Activated T-helper 9 cell treated with anti-CD3 and anti-CD28 coated beads, Interleukin-2, amount 50 U/mL, for 16 hours (primary cell): ENCODE results near the gene IL1RAP.

Source experiments
- DNase-seq: peaks from one replicate; pipeline ENCODE4 v3.0.0-alpha.2; 2020; ENCODE audit warnings: low read depth

Gene IL1RAP

GRCh38 chr3:190614226-190615059 lies 100.6 kb downstream of the IL1RAP start:
- DNase-seq: no peak

DNA sequence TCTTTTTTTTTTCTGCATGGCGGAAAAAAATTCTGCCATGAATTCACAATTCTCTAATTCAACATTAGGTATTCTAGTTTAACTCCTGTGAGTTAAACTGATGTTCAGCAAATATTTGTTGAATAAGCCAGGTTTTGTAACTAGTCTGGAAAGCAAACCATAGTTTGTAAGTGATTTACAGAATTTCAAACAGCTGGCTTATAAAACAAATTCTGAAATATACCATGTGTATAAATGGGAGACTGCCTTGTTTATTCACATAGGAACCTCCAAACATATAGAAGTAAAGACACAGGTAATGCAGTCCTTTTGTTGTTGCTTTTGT lies 101.1 kb downstream of the IL1RAP start:
- no peak for DNase-seq

- no peak for DNase-seq
These were observed 101.7 kb downstream of the IL1RAP start for GRCh38 chr3:190615607-190616006.

DNA sequence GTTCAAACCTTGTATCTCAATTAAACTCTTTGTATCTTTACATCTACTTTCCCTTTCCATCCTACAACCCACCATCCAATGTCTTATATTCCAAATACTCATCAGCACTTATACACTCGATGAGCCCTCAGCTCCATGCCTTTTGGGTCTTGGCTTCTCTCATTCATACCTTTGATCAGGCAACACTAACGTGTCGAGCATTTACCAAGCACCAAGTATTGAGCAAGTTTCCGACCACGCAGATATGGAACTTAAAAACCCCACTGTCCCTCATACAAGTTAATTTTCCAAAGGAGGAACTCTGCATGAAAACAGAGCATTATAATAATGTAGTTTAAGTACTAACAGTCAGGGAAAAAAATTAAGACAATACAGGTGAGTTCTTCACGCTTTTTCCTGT lies 102.8 kb downstream of the IL1RAP start:
- DNase-seq: no peak

DNA sequence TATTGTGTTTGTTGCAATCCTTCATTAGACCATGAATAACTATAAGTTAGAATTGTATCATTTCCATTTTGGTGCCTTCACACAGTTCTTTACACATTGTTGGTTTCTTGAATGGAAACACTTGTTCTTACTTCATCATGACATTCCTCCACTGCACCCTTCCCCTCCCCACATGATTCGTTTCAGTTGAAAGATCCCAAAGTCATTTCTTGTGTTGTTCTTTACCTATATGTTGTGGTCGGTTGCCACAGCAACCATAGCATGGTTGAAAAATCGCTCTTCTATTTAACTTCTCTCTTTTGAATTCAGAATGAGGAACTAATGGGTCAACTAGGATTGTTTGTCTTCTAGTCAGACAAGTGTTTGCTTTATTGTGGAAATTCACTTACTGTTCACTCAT lies 103.3 kb downstream of the IL1RAP start:
- DNase-seq: no peak

GRCh38 chr3:190618330-190619030 lies 104.6 kb downstream of the IL1RAP start:
- no peak for DNase-seq

DNA sequence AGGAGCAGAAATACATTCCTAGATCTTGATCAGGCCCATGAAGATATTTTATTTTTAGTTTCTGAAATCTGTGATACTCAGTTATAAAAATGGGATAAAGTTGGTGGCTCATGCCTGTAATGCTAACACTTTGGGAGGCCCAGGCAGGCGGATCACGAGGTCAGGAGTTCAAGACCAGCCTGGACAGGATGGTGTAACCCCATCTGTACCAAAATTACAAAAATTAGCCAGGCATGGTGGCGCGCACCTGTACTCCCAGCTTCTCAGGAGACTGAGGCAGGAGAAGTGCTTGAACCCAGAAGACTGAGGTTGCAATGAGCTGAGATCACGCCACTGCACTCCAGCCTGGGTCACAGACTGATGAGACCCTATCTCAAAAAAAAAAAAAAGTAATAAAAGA lies 105.5 kb downstream of the IL1RAP start:
- no peak for DNase-seq

DNA sequence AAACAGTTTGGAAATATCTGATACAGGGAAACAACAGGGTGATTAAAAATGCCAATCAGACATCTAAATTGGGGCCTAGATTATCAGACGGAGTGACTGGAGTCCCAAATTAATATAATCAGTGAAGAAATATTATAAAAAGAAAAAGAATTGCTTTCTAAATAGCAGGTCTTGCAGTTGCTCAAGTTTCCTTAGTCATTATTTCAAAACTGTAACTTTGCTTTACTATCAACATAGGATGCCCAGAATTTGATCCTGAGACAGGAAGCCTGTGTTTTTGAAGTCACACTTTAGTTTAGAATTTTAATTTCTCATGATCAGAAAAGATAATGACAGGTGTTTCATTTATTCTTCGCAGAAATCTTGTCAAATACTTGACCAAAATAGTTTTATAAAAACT lies 105.9 kb downstream of the IL1RAP start:
- DNase-seq: no peak

GRCh38 chr3:190620886-190621608 lies 107.2 kb downstream of the IL1RAP start:
- no peak for DNase-seq

DNA sequence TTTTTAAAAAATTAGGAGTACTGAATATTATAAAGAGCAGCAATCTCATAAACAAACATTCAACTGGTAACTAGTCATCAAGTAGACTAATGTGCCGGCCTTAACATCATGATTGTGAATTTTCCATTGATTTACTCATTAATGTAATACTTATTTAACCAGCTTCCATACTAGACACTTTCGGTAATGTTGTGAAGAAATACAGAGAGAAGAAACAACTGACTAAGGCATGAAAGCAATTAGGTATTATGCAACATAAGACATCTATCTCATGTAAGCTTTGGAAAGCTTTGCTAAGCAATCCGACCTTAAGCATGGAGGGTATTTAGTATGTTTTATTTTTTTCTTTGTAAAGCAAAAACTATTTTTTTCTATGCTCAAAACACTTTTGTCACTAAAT lies 108.0 kb downstream of the IL1RAP start:
- DNase-seq: no peak

DNA sequence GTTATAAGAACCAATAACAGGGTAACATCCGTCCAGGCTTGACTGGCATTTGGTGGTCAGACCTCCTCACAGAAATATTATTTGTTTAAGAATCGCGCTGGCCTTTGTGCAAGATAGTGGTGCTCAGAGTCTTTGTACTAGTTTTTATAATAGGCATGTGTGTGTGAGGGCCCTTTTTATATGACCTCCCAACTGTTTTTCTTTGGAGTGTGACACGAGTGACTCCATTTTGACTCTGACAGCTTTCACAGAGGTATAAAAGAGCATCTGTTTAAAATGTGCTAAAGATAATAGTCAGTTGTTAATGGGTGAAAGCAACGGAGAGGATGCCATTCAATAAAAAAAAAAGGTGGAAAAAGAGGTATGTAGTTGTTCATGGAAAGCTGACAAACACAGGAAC lies 110.4 kb downstream of the IL1RAP start:
- DNase-seq: no peak

- no peak for DNase-seq
These were observed 113.2 kb downstream of the IL1RAP start for GRCh38 chr3:190626951-190627620.

- DNase-seq: no peak
These were observed 115.2 kb downstream of the IL1RAP start for GRCh38 chr3:190629088-190629487.

- no peak for DNase-seq
These were observed 117.4 kb downstream of the IL1RAP start for GRCh38 chr3:190631295-190631694.

GRCh38 chr3:190641564-190641963 lies 127.7 kb downstream of the IL1RAP start:
- no peak for DNase-seq

GRCh38 chr3:190642016-190642415 lies 128.1 kb downstream of the IL1RAP start:
- no peak for DNase-seq

DNA sequence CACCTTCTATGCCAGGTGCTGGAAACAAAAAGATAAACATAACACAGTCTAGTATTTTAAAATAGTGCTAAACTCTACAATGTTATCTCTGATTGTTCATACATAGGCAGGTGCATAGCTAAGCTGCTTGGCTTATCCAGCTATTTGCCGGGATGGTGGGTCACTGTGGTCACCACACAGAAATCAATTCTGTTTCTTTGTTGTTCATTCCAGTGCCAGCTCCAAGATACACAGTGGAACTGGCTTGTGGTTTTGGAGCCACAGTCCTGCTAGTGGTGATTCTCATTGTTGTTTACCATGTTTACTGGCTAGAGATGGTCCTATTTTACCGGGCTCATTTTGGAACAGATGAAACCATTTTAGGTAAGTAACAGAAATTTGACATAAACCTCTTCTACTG lies 130.2 kb downstream of the IL1RAP start:
- DNase-seq: no peak

- DNase-seq: no peak
These were observed 130.9 kb downstream of the IL1RAP start for GRCh38 chr3:190644766-190645165.

GRCh38 chr3:190645932-190646460 lies 132.1 kb downstream of the IL1RAP start:
- no peak for DNase-seq

- DNase-seq: no peak
These were observed 133.1 kb downstream of the IL1RAP start for GRCh38 chr3:190646996-190647395.

GRCh38 chr3:190655933-190656332 lies 142.0 kb downstream of the IL1RAP start:
- DNase-seq: no peak

DNA sequence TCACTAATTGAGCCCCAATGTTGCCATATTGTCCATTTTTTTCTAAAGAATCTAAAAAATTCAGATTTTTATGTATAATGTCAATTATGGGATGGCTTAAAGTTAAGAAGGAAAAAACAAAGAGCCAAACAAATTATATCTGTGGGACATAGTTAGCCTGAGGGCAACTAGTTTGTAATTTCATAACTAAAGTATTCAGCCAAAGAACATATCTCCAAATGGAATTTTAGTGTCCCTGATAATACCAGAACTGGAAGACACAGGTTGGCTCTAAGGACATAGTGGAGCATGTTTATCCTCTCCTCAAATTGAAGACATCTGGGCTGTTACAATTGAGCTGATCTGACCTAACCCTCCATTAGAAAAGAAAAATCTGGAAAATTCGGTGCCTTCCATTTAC lies 144.2 kb downstream of the IL1RAP start:
- no peak for DNase-seq
